WERI-Rb-1 (cell line): ENCODE measurements around the gene MAVS.

Experiments
- DNase-seq: peaks from one replicate; pipeline ENCODE4 v3.0.0-alpha.2; 2020
- H3K27ac ChIP-seq: fragments of 250-450 bp; sonication (Bioruptor Pico); 2 replicates; pipeline ENCODE4 v1.5.1; 2020; ENCODE audit warnings: mild to moderate bottlenecking, moderate library complexity
- H3K27me3 ChIP-seq: fragments of 250-450 bp; sonication (Bioruptor Pico); 2 replicates; pipeline ENCODE4 v1.5.1; 2021; ENCODE audit warnings: mild to moderate bottlenecking, low read depth, moderate library complexity; ENCODE audit not compliant: insufficient read depth, severe bottlenecking
- H3K36me3 ChIP-seq: fragments of 250-450 bp; sonication (Bioruptor Pico); 2 replicates; pipeline ENCODE4 v1.5.1; 2020; ENCODE audit warnings: mild to moderate bottlenecking, moderate library complexity
- H3K4me3 ChIP-seq: 2 replicates; pipeline ENCODE4 v1.5.1; 2011; ENCODE audit warnings: low read depth, mild to moderate bottlenecking, control low read depth, low read length
- H3K9me3 ChIP-seq: fragments of 250-450 bp; sonication (Bioruptor Pico); 2 replicates; pipeline ENCODE4 v1.5.1; 2021; ENCODE audit warnings: mild to moderate bottlenecking, moderate library complexity; ENCODE audit not compliant: severe bottlenecking
- TF ChIP-seq, protein P1 (sequence below): IDR thresholded peaks from 2 replicates; pipeline ENCODE4 v1.5.1; 2011; ENCODE audit warnings: low read depth, mild to moderate bottlenecking, control low read depth, inconsistent platforms, low read length

MAVS gene

DNA sequence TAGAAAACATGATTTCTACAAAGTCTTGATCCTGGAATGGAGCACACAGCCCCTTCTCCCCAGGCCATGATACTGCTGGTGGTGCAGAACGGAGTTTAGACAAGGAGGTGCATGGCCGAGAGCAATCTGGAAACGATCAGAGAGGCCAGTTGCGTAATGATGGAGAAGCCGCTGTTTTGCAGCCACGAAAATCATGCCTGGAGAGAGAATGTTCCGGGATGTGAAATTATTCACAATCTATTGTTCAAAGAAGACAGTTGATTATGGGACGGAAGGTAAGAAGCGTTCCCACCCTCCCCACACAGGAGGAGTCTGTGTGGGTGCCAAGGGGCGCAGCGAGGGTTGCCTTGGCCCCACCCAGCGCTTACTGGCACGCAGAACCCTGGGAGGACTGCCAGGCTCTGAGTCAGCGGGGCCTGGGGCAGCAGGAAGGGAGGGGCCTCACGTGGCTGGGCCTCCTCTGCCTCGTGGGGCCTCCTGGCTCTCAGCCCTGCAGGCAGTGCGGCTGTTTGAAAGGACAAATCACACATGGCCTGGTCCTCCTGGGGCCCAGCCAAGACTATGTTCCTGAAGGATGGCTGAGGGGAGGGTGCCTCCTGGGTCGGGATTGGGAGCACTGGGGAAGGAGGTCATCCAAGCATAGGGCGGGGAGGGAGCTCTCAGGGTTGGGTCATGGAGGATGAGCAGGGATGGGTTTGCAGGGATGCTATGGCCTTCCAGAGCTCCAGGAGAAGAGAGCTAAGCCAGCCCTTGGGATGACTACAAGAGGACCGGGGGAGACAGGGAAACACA is 35.0 kb upstream of the MAVS start:
- Histone ChIP-seq H3K4me3 (no peak overlapping the region), H3K9me3 (no peaks in the 10 kb centered on the region), H3K36me3 (no peaks in the 10 kb centered on the region), H3K27me3 (no peaks in the 10 kb centered on the region), H3K27ac (no peak overlapping the region)
- TF ChIP-seq, protein P1, sequence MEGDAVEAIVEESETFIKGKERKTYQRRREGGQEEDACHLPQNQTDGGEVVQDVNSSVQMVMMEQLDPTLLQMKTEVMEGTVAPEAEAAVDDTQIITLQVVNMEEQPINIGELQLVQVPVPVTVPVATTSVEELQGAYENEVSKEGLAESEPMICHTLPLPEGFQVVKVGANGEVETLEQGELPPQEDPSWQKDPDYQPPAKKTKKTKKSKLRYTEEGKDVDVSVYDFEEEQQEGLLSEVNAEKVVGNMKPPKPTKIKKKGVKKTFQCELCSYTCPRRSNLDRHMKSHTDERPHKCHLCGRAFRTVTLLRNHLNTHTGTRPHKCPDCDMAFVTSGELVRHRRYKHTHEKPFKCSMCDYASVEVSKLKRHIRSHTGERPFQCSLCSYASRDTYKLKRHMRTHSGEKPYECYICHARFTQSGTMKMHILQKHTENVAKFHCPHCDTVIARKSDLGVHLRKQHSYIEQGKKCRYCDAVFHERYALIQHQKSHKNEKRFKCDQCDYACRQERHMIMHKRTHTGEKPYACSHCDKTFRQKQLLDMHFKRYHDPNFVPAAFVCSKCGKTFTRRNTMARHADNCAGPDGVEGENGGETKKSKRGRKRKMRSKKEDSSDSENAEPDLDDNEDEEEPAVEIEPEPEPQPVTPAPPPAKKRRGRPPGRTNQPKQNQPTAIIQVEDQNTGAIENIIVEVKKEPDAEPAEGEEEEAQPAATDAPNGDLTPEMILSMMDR = no peak
- DNase-seq = no peak

DNA sequence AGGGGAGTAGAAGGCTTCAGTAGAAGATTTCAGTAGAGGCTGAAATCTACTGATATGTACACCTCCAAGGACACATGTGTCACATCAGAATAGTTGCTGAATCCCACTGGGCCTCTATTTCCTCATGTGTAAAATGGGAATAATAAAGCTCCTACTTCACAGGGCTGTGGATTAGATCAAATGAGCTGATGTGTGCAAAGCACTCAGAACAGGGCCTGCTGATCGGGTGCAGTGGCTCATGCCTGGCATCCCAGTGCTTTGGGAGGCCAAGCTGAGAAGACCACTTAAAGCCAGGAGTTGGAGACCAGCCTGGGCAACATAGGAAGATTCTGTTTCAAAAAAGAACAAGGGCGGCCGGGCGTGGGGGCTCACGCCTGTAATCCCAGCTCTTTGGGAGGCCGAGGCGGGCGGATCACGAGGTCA is 34.4 kb upstream of the MAVS start:
- no peaks in the 10 kb centered on the region for H3K36me3 ChIP-seq
- TF ChIP-seq, protein P1 = no peak
- DNase-seq = no peak
- H3K27ac ChIP-seq = no peak overlapping the region
- no peak overlapping the region for H3K4me3 ChIP-seq
- no peaks in the 10 kb centered on the region for H3K9me3 ChIP-seq
- no peaks in the 10 kb centered on the region for H3K27me3 ChIP-seq

DNA sequence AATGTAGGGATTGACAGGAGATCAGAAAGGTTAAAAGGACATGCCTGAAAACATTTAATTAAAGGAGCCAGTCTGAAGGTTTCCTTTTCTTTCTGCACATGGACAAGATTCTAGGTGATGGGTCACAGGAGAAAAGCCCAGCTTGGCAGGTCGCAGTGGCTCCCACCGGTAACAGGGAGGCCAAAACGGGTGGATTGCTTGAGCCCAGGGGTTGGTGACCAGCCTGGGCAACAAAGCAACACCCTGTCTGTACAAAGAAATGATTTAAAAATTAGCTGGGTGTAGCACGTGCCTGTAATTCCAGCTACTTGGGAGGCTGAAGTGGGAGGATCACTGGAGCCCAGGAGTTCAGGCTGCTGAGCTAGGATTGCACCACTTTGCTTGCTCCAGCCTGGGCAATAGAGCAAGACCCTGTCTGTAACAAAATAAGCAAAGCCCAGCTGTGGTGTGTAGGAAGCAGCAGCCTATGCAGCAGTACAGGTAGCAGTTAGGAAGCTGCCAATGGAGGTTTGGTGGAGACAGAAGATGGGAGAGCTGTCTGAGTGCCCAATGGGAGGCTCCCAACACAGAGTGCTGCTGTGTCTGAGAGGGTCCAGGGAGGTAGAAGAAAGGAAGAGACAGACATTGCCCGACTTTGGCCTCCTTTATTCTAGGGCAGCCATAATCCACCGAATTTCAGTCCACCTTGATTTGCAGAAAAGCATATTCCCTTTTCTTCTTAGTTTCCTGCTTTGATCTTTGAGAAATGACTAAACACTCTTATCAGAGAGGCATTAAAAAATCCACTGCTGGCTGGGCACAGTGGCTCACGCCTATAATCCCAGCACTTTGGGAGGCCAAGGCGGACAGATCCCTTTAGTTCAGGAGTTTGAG is 33.4 kb upstream of the MAVS start:
- H3K27me3 ChIP-seq = no peaks in the 10 kb centered on the region
- H3K4me3 ChIP-seq = no peak overlapping the region
- H3K27ac ChIP-seq = no peak overlapping the region
- TF ChIP-seq, protein P1 = no peak
- no peaks in the 10 kb centered on the region for H3K36me3 ChIP-seq
- no peaks in the 10 kb centered on the region for H3K9me3 ChIP-seq
- no peak for DNase-seq

DNA sequence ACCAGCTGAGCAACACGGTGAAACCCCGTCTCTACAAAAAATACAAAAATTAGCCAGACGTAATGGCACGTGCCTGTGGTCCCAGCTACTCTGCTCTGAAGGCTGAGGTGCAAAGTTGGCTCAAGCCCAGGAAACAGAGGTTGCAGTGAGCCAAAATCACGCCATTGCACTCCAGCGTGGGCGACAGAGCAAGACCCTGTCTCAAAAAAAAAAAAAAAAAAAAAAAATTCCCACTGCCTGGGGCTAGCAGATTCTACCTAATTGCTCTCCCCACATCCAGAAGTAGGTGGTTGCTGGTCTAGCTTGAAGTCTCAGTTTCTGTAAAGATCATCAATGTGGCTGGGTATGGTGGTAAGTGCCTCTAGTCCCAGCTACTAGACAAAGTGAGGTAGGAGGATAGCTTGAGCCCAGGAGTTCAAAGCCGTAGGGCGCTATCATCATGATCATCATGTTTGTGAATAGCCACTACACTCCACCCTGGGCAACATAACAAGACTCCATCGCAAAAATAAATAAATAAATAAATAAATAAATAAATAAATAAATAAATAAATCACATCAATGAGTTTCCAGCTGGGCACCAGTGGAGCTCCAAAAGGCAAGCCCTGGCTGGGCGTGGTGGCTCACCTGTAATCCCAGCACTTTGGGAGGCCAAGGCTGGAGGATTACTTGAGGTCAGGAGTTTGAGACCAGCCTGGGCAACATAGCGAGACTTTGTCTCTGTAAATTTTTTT is 32.6 kb upstream of the MAVS start:
- H3K36me3 ChIP-seq = no peaks in the 10 kb centered on the region
- H3K4me3 ChIP-seq = no peak overlapping the region
- no peaks in the 10 kb centered on the region for H3K9me3 ChIP-seq
- no peaks in the 10 kb centered on the region for H3K27me3 ChIP-seq
- TF ChIP-seq, protein P1 = no peak
- H3K27ac ChIP-seq = no peak overlapping the region
- no peak for DNase-seq

DNA sequence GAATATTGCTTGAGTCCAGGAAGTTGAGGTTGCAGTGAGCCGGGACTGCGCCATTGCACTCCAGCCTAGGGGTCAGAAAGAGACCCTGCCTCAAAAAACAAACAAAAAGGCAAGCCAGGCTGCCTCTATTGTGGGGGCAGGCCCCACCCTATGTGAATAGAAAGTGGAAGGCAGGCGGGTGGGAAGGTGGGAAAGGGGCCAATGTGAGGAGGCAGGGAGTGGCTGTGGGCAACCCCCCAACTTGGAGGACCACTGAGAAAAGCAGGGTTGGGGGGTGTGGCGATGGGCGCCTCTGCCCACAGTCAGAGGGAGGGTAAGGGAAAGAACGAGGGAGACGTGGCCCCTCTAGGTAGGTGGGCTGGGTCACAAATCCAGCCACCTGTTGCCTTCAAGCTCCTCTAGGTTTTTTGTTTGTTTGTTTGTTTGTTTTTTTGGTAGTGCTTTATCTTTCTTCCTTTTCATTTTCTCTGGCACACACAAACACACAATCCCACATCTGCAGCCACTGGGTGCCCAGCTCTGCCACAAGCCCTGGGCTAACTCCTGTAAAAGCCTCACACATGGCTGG is 31.6 kb upstream of the MAVS start:
- Histone ChIP-seq H3K4me3 (no peak overlapping the region), H3K9me3 (no peaks in the 10 kb centered on the region), H3K27me3 (no peaks in the 10 kb centered on the region), H3K36me3 (no peaks in the 10 kb centered on the region), H3K27ac (no peak overlapping the region)
- TF ChIP-seq, protein P1 = no peak
- DNase-seq = no peak
